ENCODE measurements around the gene MAP3K15.
"Not testable (repeated sequence)": the region's sequence is repeated elsewhere in the genome, so short reads cannot be mapped to it uniquely, and the experiment has no call there.

The MAP3K15 gene

GRCh38 chrX:19440713-19441112 lies 74.6 kb downstream of the MAP3K15 start:
- in situ Hi-C loops (cut with MboI; ENCODE audit: low sequenced_read_pairs), result no loop called here

DNA sequence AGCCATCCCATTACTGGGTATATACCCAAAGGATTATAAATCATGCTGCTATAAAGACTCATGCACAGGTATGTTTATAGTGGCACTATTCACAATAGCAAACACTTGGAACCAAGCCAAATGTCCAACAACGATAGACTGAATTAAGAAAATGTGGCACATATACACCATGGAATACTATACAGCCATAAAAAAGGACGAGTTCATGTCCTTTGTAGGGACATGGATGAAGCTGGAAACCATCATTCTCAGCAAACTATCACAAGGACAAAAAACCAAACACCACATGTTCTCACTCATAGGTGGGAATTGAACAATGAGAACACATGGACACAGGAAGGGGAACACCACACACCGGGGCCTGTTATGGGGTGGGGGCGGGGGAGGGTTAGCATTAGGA lies 92.6 kb downstream of the MAP3K15 start:
- in situ Hi-C loops (cut with MboI; ENCODE audit: low sequenced_read_pairs), result not testable (repeated sequence)

DNA sequence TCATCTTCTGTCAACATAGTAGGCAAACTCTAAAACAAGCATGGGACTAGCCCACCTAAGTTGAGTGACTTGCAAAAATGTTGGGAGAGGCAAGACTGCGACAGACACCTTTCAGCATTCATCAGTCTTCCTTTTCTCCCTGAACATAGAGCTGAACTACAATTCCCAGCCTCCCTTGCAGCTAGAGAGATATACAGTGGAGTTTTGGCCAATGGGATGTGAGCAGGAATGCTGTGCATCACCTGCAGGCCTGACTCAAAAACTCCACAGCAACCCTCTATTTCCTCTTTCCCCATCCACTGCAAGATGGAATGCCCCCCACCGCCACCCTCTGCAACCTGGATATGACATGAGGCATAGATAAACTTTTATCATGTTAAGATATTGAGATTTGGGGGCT lies 105.0 kb downstream of the MAP3K15 start:
- in situ Hi-C loops (cut with MboI; ENCODE audit: low sequenced_read_pairs), result no loop called here

- in situ Hi-C loops (cut with MboI; ENCODE audit: low sequenced_read_pairs), result no loop called here
Observed at GRCh38 chrX:19403696-19404095, 111.6 kb downstream of the MAP3K15 start.

- in situ Hi-C loops (cut with MboI; ENCODE audit: low sequenced_read_pairs), result loop anchor here (25.0 kb wide), 2 partner anchors 145 to 670 kb away; no protein-coding TSS in a partner anchor
Observed at GRCh38 chrX:19392703-19393102, 122.6 kb downstream of the MAP3K15 start.

DNA sequence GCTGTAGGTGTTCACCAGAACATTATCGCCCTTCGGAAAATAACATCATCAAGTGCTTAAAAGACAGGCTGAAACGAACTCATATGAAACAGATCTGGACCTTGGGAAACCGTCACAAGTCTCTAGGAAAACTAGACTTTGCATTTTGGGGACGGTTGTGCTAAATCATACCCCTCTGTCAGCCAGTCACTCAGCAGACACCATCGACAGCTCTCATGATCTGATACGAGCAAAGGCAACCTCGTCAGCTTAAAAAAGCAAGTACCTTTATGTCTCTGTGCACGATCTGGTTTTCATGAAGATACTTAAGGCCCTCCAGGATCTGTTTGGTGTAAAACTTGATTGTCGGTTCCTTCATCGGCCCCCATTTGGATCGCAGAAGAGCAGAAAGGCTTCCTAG lies 123.2 kb downstream of the MAP3K15 start:
- in situ Hi-C loops (cut with MboI; ENCODE audit: low sequenced_read_pairs), result loop anchor here (25.0 kb wide), 2 partner anchors 145 to 670 kb away; no protein-coding TSS in a partner anchor

DNA sequence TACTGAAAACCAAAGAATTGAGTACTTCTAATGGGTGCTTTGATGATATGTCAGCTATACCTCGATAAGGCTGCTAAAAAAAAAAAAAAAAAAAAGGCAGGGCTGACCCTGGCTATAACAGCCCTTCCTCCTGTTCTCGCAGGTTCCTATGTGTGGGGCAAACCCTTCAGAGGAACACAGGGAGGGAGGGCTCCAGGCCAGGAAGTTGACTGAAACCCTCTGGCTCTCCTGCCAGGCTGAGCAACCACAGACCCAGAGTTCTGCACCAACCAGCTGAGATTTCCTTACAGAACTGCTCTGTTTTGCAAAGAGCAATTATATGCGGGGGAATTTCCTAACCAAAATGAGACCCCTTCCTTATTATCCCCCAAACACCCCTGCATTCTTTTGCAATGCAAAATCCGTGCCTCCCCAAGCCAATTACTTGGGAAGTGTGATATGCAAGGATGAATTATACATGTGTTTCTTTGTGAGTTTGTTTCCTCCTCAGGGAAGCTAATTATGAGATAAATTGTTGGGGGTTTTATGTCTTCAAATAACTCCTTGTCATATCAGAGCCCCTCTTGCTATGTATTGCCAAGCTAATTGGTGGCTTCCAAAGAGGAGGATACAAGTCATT lies 126.0 kb downstream of the MAP3K15 start:
- in situ Hi-C loops (cut with MboI; ENCODE audit: low sequenced_read_pairs), result loop anchor here (25.0 kb wide), 2 partner anchors 148 to 673 kb away; no protein-coding TSS in a partner anchor

DNA sequence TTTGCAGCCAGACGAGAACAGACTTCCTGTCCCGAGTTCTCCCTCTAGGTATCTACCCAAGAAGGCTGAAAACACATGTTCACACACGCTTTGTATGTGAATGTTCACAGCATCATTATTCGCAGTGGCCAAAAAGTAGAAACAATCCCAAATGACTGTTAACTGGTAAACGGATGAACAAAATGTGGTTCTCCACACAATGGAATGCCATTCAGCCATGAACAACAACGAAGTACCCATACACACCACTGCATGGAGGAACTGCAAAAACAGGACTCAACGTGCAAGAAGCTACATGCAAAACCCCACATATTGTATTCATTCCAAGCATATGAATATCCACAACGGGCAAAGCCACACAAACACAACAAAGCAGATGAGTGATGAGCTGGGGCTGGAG lies 126.6 kb downstream of the MAP3K15 start:
- in situ Hi-C loops (cut with MboI; ENCODE audit: low sequenced_read_pairs), result loop anchor here (25.0 kb wide), 2 partner anchors 149 to 674 kb away; no protein-coding TSS in a partner anchor

DNA sequence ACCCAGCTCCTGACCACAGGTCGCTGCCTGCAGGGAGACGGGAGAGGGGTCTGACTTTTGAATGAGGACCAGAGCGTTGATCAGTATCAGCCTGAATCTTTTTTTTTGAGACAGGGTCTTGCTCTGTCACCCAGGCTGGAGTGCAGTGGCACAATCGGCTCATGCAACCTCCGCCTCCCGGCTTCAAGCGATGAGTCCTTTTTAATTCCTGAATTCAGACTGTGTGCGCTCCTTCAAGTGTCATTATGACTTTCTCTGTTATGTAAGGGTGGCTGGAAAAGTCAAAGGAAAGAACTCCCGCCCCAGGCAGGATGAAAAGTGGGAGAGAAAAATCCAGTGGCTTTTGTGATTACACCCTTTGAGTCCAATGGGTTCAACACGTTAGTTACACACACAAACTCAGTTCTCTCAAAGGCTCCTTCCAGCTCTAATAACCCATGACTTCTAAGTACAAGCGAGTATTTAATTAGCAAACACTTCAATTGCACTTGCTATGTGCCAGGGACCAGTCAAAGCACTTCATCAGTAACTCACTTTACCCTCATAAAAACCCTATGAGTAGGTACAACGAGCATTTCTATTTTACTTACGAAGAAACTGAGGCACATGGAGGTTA lies 127.1 kb downstream of the MAP3K15 start:
- in situ Hi-C loops (cut with MboI; ENCODE audit: low sequenced_read_pairs), result loop anchor here (25.0 kb wide), 2 partner anchors 149 to 674 kb away; no protein-coding TSS in a partner anchor

GRCh38 chrX:19386679-19387078 lies 128.6 kb downstream of the MAP3K15 start:
- in situ Hi-C loops (cut with MboI; ENCODE audit: low sequenced_read_pairs), result loop anchor here (25.0 kb wide), 2 partner anchors 151 to 676 kb away; no protein-coding TSS in a partner anchor

- in situ Hi-C loops (cut with MboI; ENCODE audit: low sequenced_read_pairs), result loop anchor here (25.0 kb wide), 2 partner anchors 155 to 680 kb away; no protein-coding TSS in a partner anchor
Observed at GRCh38 chrX:19382555-19383145, 132.7 kb downstream of the MAP3K15 start.

DNA sequence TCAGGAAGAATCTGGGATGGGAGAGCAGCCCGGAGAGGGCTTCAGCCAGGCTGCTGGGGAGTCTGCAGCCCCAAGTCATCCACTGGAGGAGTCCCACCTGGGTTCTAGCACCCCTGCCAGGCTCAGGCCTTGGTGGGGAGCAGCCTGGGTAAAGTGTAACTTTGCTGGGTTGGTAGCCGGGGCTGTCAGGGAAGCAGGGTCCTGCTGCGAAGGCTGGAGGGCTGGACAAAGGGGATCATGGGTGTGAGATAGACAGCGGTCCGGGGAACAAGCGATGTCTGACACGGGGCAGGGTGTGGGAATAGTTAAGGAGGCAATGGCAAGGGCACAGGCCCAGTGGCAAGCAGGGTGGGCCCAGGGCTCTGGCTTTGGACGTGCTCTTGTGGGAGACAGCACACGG lies 134.0 kb downstream of the MAP3K15 start:
- in situ Hi-C loops (cut with MboI; ENCODE audit: low sequenced_read_pairs), result loop anchor here (25.0 kb wide), 2 partner anchors 156 to 681 kb away; no protein-coding TSS in a partner anchor

DNA sequence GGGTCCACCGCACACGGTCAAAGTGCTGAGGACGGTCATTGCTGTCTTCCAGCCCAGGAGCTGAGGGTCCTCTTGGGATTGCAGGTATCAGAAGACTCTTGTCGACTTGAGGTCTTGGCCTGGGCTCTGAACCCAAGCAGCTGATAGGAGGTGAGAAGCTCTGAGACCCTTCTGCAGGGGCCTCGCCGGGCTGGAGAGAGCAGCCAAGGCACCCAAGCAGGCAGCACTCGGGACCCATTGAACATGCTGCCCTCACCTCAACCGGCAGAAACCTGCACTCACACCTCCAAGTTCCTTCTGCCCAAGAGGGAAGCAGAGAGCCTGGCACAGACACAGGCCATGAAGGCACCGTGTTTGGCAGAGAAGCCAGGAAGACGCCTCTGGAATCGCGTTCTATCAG lies 137.5 kb downstream of the MAP3K15 start:
- in situ Hi-C loops (cut with MboI; ENCODE audit: low sequenced_read_pairs), result loop anchor here (25.0 kb wide), 2 partner anchors 160 to 685 kb away; no protein-coding TSS in a partner anchor

- in situ Hi-C loops (cut with MboI; ENCODE audit: low sequenced_read_pairs), result loop anchor here (25.0 kb wide), 2 partner anchors 162 to 687 kb away; no protein-coding TSS in a partner anchor
Observed at GRCh38 chrX:19375546-19375945, 139.8 kb downstream of the MAP3K15 start.

- in situ Hi-C loops (cut with MboI; ENCODE audit: low sequenced_read_pairs), result loop anchor here (25.0 kb wide), 1 partner anchor 539 kb away; no protein-coding TSS in a partner anchor
Observed at GRCh38 chrX:19373351-19373891, 141.9 kb downstream of the MAP3K15 start.

DNA sequence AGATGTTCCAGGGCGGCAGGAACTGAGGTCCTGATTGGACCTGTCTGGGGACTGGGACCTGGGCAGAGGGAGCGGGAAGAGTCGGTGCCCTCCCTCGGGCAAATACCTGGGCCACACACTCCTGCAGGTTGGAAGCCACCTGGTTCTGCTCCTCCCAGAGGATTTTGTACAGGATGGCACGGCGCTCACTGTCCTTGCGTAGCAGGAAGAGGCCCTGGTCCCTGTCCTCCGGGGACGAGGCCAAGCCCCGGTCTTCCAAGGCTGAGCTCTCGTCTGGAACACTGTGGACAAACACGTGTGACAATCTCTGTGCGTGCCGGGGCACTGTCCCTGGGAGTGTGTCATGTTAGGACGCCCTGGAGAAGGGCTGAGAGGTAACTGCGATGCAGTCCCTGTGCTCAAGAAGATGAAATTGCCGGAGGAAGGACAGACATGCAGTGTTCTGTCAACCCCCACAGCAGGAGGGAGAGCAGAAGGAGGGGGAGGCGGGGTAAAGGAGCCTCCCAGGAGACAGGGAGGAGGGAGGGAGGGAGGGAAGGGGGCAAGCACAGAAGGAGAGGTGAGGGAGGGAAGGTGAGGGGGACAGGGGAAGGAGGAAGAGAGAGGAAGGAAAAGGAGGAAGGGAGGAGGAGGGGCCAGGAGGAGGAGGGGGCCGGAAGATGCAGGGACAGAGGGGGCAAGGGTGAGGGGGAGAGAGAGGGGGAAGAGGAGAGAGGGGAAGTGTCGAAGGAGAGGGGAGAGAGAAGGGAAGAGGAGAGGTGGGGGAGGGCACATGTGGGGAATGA lies 142.6 kb downstream of the MAP3K15 start:
- in situ Hi-C loops (cut with MboI; ENCODE audit: low sequenced_read_pairs), result loop anchor here (25.0 kb wide), 1 partner anchor 540 kb away; no protein-coding TSS in a partner anchor

DNA sequence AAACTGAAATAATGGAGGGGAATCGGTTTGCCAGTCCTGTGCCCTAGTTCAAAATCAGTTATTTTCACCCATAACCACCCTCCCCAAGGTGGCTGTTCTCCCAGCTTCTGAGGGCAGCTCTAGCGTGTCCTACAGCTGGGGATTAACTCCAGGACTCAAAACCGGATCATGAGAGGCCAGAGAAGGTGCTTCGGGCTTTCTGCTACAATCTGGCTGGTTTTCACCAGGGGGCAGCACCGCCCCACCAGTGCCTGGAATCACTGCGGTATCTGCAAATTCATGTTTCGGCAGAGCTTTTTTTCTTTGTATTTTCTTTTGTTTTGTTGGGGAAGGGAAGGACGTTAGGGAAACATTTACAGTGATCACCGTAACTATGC lies 143.2 kb downstream of the MAP3K15 start:
- in situ Hi-C loops (cut with MboI; ENCODE audit: low sequenced_read_pairs), result loop anchor here (25.0 kb wide), 1 partner anchor 540 kb away; no protein-coding TSS in a partner anchor

GRCh38 chrX:19370061-19370460 lies 145.2 kb downstream of the MAP3K15 start:
- in situ Hi-C loops (cut with MboI; ENCODE audit: low sequenced_read_pairs), result loop anchor here (25.0 kb wide), 1 partner anchor 542 kb away; no protein-coding TSS in a partner anchor

DNA sequence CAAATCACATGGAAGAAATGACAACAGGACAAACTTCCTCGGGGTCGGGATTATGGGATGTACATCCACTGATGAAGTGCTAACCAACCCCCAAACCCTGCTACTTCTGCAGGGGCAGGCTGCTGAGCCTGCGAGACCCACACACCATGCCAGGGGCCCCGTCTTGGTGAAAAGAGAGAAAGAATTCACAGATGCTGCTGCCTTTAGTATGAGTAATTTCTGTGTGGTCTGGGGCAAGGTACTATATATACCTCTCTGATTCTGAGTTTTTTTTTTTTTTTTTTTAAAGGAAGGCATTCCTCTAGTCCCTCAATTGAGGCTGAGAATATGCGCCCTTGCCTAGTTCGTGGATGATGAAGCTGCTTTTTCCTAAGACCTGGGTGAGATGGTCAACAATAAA lies 146.7 kb downstream of the MAP3K15 start:
- in situ Hi-C loops (cut with MboI; ENCODE audit: low sequenced_read_pairs), result loop anchor here (25.0 kb wide), 1 partner anchor 544 kb away; no protein-coding TSS in a partner anchor

DNA sequence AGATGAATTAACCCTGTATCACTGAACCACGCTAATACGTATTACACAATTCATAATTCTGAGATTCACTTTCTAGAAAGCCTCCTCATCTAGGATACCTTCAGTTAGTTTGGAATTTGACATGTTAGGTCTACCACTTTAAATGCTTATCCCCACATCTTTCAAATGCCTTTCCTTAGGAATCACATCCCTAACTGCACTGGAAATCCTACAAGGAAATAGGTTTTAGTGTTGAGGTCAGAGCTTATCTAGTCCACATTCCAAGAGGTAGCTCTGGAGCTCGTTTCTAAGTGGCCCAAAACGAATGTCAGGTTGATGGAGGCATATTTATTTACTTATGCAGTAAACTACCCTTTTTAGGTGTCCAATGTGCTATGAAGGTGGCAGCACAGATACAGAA lies 153.6 kb downstream of the MAP3K15 start:
- in situ Hi-C loops (cut with MboI; ENCODE audit: low sequenced_read_pairs), result loop anchor here (25.0 kb wide), 1 partner anchor 551 kb away; no protein-coding TSS in a partner anchor

Measured in HL-60/S4 treated with retinoic acid at 250 ng/mL for 4 days and 3 days (cell line).